WERI-Rb-1 (cell line): ENCODE results near the gene DDIT3.

ENCODE experiments used
- DNase-seq: peaks from one replicate; pipeline ENCODE4 v3.0.0-alpha.2; 2020
- H3K27ac ChIP-seq: fragments of 250-450 bp; sonication (Bioruptor Pico); 2 replicates; pipeline ENCODE4 v1.5.1; 2020; ENCODE audit warnings: mild to moderate bottlenecking, moderate library complexity
- H3K27me3 ChIP-seq: fragments of 250-450 bp; sonication (Bioruptor Pico); 2 replicates; pipeline ENCODE4 v1.5.1; 2021; ENCODE audit warnings: mild to moderate bottlenecking, low read depth, moderate library complexity; ENCODE audit not compliant: insufficient read depth, severe bottlenecking
- H3K36me3 ChIP-seq: fragments of 250-450 bp; sonication (Bioruptor Pico); 2 replicates; pipeline ENCODE4 v1.5.1; 2020; ENCODE audit warnings: mild to moderate bottlenecking, moderate library complexity
- H3K4me3 ChIP-seq: 2 replicates; pipeline ENCODE4 v1.5.1; 2011; ENCODE audit warnings: low read depth, mild to moderate bottlenecking, control low read depth, low read length
- H3K9me3 ChIP-seq: fragments of 250-450 bp; sonication (Bioruptor Pico); 2 replicates; pipeline ENCODE4 v1.5.1; 2021; ENCODE audit warnings: mild to moderate bottlenecking, moderate library complexity; ENCODE audit not compliant: severe bottlenecking
- CTCF ChIP-seq: IDR thresholded peaks from 2 replicates; pipeline ENCODE4 v1.5.1; 2011; ENCODE audit warnings: low read depth, mild to moderate bottlenecking, control low read depth, inconsistent platforms, low read length

Gene DDIT3

GRCh38 chr12:57476993-57477709 lies 43.2 kb downstream of the DDIT3 start:
- Histone ChIP-seq H3K9me3 (no peaks in the 10 kb centered on the region), H3K4me3 (no peak overlapping the region), H3K27me3 (no peaks in the 10 kb centered on the region), H3K27ac (no peak overlapping the region), H3K36me3 (peaks cover 5% of the 10 kb centered on the region)
- DNase-seq, result no peak
- TF ChIP-seq CTCF, result no peak

- no peak overlapping the region for H3K4me3 ChIP-seq
Observed at GRCh38 chr12:57476162-57476992, 43.9 kb downstream of the DDIT3 start.

GRCh38 chr12:57475271-57476161 lies 44.8 kb downstream of the DDIT3 start:
- peaks cover 5% of the 10 kb centered on the region for H3K36me3 ChIP-seq
- DNase-seq, result no peak
- no peaks in the 10 kb centered on the region for H3K9me3 ChIP-seq
- TF ChIP-seq CTCF, result no peak
- H3K27me3 ChIP-seq, result no peaks in the 10 kb centered on the region
- no peak overlapping the region for H3K4me3 ChIP-seq
- H3K27ac ChIP-seq, result no peak overlapping the region

More at GRCh38 chr12:57476162-57476992, 43.9 kb downstream of the DDIT3 start:
- peaks cover 5% of the 10 kb centered on the region for H3K36me3 ChIP-seq
- TF ChIP-seq CTCF, result no peak
- H3K9me3 ChIP-seq, result no peaks in the 10 kb centered on the region
- H3K27me3 ChIP-seq, result no peaks in the 10 kb centered on the region
- no peak overlapping the region for H3K27ac ChIP-seq
- DNase-seq, result no peak

GRCh38 chr12:57474862-57475261 lies 45.5 kb downstream of the DDIT3 start:
- Histone ChIP-seq H3K36me3 (peaks cover 5% of the 10 kb centered on the region), H3K27ac (no peak overlapping the region), H3K4me3 (no peak overlapping the region), H3K27me3 (no peaks in the 10 kb centered on the region), H3K9me3 (no peaks in the 10 kb centered on the region)
- TF ChIP-seq CTCF, result no peak
- no peak for DNase-seq

GRCh38 chr12:57474430-57474829 lies 45.9 kb downstream of the DDIT3 start:
- DNase-seq, result no peak
- H3K27me3 ChIP-seq, result no peaks in the 10 kb centered on the region
- peaks cover 5% of the 10 kb centered on the region for H3K36me3 ChIP-seq
- no peak overlapping the region for H3K4me3 ChIP-seq
- TF ChIP-seq CTCF, result no peak
- H3K27ac ChIP-seq, result no peak overlapping the region
- no peaks in the 10 kb centered on the region for H3K9me3 ChIP-seq
